Tibial nerve (tissue), 4 donors: ENCODE measurements around the gene SFI1. TPM values are rescaled to one million over a fixed set of nuclear protein-coding genes. Genes with fewer than 3 reads are reported as not detected.

Source experiments
- DNase-seq, 2 donors: peaks; one replicate each; pipeline ENCODE4 v3.0.0-alpha.2; 2019; ENCODE audit warnings: low spot score in 2 of 2
- H3K27ac ChIP-seq, 4 donors: fragments of 200-600 bp; sonication (generic) in 3 of 4; one replicate each; pipeline ENCODE4 v1.5.1; 2017 to 2019; ENCODE audit warnings: mild to moderate bottlenecking in 1 of 4
- H3K27me3 ChIP-seq, 2 donors: fragments of 200-600 bp; sonication (generic) in 1 of 2; one replicate each; pipeline versions ENCODE4 v1.5.1 to v1.6.0; 2017 to 2019
- H3K36me3 ChIP-seq, 3 donors: fragments of 200-600 bp; sonication (generic); one replicate each; pipeline ENCODE4 v1.5.1; 2018 to 2019
- H3K4me1 ChIP-seq, 4 donors: fragments of 200-600 bp; sonication (generic) in 3 of 4; one replicate each; pipeline ENCODE4 v1.5.1; 2017 to 2019
- H3K4me3 ChIP-seq, 4 donors: fragments of 200-600 bp; sonication (generic) in 3 of 4; one replicate each; pipeline ENCODE4 v1.5.1; 2017 to 2019; ENCODE audit warnings: mild to moderate bottlenecking in 1 of 4, moderate library complexity in 1 of 4
- H3K9me3 ChIP-seq, 4 donors: fragments of 200-600 bp; sonication (generic) in 3 of 4; one replicate each; pipeline ENCODE4 v1.5.1; 2017 to 2019
- EP300 ChIP-seq, 2 donors: sonication (generic); formaldehyde crosslinking; IDR thresholded peaks; one replicate each; pipeline ENCODE4 v1.6.1; 2017; ENCODE audit warnings: antibody characterized with exemption in 2 of 2, mild to moderate bottlenecking in 1 of 2
- POLR2A ChIP-seq, 2 donors: fragments of 450-650 bp; IDR thresholded peaks; one replicate each; pipeline ENCODE4 v1.6.1; 2017; ENCODE audit warnings: antibody characterized with exemption in 2 of 2, mild to moderate bottlenecking in 2 of 2, moderate library complexity in 2 of 2
- WGBS, 2 donors: methylation state at CpG; one replicate each; pipeline ENCODE4 v1.1.5; 2018; 5-methylcytosine and 5-hydroxymethylcytosine counted together
- total RNA-seq, 4 donors: library from RNA; depleted of rRNA; stranded (reverse); fragments of >200 nt; gene quantifications; one replicate each; pipeline ENCODE4 v1.1.0, GENCODE V29; 2016
- TF ChIP-seq, protein P1 (sequence below), 5 experiments: fragments of 200-600 bp in 3 of 5; fragments of 450-650 bp in 2 of 5; sonication (generic) in 3 of 5; IDR thresholded peaks; one replicate each; pipeline ENCODE4 v1.5.1; 2016 to 2019; ENCODE audit warnings: antibody characterized with exemption in 5 of 5, mild to moderate bottlenecking in 3 of 5, moderate library complexity in 2 of 5

Gene SFI1
- total RNA-seq, 4 donors from 2014 or later, result 30.4 to 66.9 (median 49.5) TPM

DNA sequence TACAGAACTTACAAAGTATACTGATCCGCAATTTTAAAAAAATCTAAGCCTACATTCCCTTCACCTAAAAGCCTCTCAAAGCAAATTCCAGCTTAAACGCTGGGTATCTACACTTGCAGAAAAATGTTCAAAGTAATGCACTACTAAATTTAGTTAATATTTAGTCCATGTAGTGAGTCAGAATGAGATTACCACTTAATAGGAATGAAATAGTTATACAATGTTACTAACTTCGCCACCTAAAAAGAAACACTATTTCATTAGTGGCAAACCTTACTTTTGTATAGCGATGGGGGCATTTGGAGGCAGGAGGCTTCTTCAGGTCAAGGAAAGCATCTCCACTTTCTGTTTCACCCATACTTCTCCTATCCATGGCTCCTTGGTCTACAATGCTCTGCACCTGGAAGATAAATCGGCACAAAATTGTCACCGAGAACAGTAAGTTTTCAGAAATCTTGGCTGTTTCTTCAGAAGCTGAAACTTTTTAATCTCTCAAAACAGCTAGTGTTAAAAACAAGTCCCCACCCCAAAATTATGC is 7.9 kb upstream of the SFI1 start:
- Histone ChIP-seq H3K4me1 (peaks cover 0 to 50% (median 14%) of the 10 kb centered on the region in 4 donors), H3K36me3 (peaks cover 0 to 35% (median 0%) of the 10 kb centered on the region in 3 donors), H3K4me3 (peak overlapping the region in 3 of 4 donors; percentile 54 to 90 (median 82)), H3K27me3 (no peaks in the 10 kb centered on the region), H3K9me3 (no peaks in the 10 kb centered on the region), H3K27ac (peak overlapping the region in 2 of 4 donors; percentile 93 to 98)
- DNase-seq, result no peak
- TF ChIP-seq EP300 (IDR thresholded peaks at IDR 0.05), result no peak
- TF ChIP-seq POLR2A (IDR thresholded peaks at IDR 0.05), result no peak
- TF ChIP-seq, protein P1, sequence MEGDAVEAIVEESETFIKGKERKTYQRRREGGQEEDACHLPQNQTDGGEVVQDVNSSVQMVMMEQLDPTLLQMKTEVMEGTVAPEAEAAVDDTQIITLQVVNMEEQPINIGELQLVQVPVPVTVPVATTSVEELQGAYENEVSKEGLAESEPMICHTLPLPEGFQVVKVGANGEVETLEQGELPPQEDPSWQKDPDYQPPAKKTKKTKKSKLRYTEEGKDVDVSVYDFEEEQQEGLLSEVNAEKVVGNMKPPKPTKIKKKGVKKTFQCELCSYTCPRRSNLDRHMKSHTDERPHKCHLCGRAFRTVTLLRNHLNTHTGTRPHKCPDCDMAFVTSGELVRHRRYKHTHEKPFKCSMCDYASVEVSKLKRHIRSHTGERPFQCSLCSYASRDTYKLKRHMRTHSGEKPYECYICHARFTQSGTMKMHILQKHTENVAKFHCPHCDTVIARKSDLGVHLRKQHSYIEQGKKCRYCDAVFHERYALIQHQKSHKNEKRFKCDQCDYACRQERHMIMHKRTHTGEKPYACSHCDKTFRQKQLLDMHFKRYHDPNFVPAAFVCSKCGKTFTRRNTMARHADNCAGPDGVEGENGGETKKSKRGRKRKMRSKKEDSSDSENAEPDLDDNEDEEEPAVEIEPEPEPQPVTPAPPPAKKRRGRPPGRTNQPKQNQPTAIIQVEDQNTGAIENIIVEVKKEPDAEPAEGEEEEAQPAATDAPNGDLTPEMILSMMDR (IDR thresholded peaks at IDR 0.05), result no peak
- WGBS, 2 donors, result 80 to 85% methylated on average over 6 of the region's 6 CpGs

DNA sequence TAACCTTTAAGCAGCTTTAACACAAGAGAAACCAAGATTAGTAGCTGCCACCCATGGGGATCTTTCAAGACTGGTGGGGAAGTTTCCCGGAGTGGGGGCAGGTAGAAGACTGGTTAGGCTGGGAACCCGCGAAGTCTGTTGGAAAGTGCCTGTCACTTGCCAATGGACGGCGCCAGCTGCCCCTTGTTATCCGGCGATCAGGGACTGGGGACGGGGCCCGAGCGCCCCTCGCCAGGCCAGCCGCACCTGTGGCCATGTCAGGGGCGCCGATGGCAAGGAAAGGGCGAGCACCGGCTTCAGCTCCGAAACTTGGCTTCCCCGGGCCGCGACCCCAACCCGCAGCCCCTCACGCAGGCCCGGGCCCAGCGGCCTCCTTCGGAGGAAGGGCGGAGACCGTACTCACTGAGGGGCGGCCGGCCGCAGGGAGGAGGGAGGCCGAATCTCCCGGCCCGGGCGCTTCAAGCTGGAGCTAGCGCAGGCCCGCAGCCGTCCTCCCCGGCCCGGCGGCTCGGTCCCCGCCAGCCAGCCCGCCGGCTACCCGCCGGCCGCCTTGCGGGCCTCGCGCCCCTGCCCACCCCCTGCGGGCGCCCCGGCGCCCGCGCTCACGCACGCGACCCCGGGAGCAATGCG is 7.2 kb upstream of the SFI1 start:
- H3K27ac ChIP-seq, result peak overlapping the region in 3 of 4 donors; percentile 93 to 98 (median 97)
- peaks cover 0 to 46% (median 14%) of the 10 kb centered on the region in 4 donors for H3K4me1 ChIP-seq
- no peaks in the 10 kb centered on the region for H3K27me3 ChIP-seq
- peaks cover 0 to 28% (median 0%) of the 10 kb centered on the region in 3 donors for H3K36me3 ChIP-seq
- 0 to 5% methylated on average over 22 to 25 of the region's 61 CpGs for WGBS, 2 donors
- no peaks in the 10 kb centered on the region for H3K9me3 ChIP-seq
- TF ChIP-seq, protein P1 (IDR thresholded peaks at IDR 0.05), result no peak
- TF ChIP-seq EP300 (IDR thresholded peaks at IDR 0.05) (no peak), POLR2A (IDR thresholded peaks at IDR 0.05) (no peak)
- DNase-seq, result no peak
- H3K4me3 ChIP-seq, result peak overlapping the region; percentile 68 to 90 (median 82)

DNA sequence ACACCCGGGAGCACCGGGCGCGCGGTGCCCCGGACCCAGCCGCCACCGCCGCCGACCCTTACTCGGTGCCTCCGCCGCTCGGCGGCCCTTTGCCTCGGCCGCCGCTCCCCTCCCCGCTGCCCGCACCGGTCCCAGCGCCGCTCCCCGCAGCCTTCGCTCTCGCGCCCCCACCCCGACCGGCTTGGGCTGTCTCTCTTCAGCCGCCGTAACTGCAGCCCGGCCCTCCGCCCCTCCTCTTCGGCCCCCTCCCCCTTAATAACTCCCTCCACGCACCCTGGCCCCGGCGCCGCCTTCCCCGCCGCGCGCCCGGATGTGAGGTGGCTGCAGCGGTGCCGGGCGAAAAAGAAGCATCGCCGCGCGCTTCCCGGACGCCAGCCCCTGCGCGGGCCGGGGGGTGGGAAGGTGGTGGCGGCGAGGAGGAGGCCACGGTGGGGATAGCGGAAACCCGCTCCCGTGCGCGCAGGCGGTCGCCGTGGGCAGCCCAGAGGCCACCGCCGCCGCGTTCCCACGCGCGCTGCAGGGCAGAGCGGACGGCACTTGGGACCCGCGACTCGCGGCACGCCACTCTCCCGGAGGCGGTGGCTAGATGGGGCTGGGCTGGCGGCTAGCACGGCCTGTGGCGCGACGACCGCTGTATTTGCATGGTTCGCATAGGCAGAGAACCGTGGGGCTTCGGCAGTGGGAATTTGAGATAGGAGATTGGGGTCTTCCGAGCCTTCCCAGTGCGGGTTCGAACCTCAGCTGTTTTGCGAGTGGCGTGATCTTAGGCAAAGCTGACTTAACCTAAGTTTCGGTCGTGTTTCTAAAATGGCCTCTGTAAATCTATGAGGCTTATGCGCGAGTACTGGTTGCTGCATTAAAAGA is 6.5 kb upstream of the SFI1 start, which contains the start of gene EIF4ENIF1:
Gene EIF4ENIF1, minus strand, starts transcription at position 211 of the 864 bp plus-strand sequence. CDS start 1,124 bp downstream, outside the sequence.
- WGBS, 2 donors, result 0 to 1% methylated on average over 13 to 70 of the region's 100 CpGs
- Histone ChIP-seq H3K4me3 (peak within 1 kb of the TSS; percentile 68 to 90 (median 82)), H3K27me3 (no peaks in the 10 kb centered on the region), H3K9me3 (no peaks in the 10 kb centered on the region), H3K4me1 (peaks cover 0 to 48% (median 14%) of the 10 kb centered on the region in 4 donors), H3K27ac (peak within 1 kb of the TSS; percentile 91 to 98 (median 95)), H3K36me3 (peaks cover 0 to 21% (median 0%) of the 10 kb centered on the region in 3 donors)
- TF ChIP-seq EP300 (IDR thresholded peaks at IDR 0.05) (peak in 1 of 2 donors; percentile 78), POLR2A (IDR thresholded peaks at IDR 0.05) (peak; percentile 8 to 42)
- TF ChIP-seq, protein P1 (IDR thresholded peaks at IDR 0.05), result peak in 1 of 5 experiments; percentile 48
- DNase-seq, result peak; percentile 72 to 75

DNA sequence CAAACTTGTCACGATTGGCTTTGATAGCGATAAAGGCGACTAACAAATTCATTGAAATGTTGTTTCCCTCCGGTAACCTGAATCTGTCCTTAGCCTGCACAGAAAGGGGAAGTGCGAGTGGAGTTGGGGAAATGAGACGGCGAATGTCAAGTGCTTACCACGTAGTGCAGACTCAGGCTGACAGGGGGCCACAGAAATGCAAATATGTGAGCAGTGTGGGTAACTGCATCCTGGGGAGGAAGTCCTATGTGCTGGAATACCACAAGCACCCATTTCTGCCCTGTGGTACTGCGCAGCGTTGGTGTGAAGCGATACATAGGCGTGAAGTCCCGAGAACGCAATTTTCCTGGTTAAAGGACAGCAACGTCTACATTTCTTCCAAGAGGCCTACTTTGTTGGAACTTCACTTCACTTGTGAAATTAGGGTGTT is 5.8 kb upstream of the SFI1 start:
- Histone ChIP-seq H3K4me1 (peaks cover 0 to 48% (median 14%) of the 10 kb centered on the region in 4 donors), H3K27me3 (no peaks in the 10 kb centered on the region), H3K36me3 (peaks cover 0 to 15% (median 0%) of the 10 kb centered on the region in 3 donors), H3K4me3 (peak overlapping the region; percentile 68 to 90 (median 82)), H3K27ac (peak overlapping the region; percentile 91 to 98 (median 95)), H3K9me3 (no peaks in the 10 kb centered on the region)
- TF ChIP-seq, protein P1 (IDR thresholded peaks at IDR 0.05), result no peak
- no peak for TF ChIP-seq EP300 (IDR thresholded peaks at IDR 0.05)
- peak in 1 of 2 donors; percentile 34 for DNase-seq
- WGBS, 2 donors, result 1% methylated on average over 15 of the region's 15 CpGs
